GOT3 (cell line): ENCODE data around the gene ANAPC2.

Source experiments
- DNase-seq: peaks from one replicate; lab custom pipeline; 2025; ENCODE audit warnings: mixed read lengths; lab: John Stamatoyannopoulos, UW

ANAPC2 gene

DNA sequence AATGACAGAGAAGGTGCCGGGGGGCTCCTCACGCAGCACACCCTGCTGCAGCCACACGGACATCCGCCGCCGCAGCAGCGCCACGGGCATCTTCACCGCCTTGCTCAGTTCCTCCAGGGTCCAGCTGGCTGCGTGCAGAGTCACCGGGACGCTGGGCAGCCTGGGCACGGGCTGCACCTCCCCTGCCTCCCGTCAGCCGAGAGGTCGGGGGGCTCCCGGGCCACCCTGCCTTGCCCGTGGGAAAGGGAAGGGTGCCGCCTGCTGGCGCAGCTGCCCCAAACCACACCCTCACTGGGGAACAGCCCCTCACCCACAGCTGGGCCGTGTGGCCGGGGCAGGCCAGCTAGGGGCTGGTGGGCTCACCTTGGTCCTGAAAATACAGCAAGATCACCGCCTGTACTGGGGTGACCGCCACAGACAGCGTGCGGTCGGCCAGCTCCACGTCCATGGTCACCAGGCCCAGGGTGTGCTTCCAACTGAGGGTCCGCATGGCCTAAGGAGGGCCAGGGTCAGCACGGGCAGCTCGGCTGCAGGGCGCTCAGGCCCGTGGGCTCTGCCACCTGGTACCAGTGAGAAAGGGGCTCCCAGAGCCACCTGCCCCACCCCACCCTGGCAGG, 12.9 kb downstream of the ANAPC2 start:
- DNase-seq = no peak

DNA sequence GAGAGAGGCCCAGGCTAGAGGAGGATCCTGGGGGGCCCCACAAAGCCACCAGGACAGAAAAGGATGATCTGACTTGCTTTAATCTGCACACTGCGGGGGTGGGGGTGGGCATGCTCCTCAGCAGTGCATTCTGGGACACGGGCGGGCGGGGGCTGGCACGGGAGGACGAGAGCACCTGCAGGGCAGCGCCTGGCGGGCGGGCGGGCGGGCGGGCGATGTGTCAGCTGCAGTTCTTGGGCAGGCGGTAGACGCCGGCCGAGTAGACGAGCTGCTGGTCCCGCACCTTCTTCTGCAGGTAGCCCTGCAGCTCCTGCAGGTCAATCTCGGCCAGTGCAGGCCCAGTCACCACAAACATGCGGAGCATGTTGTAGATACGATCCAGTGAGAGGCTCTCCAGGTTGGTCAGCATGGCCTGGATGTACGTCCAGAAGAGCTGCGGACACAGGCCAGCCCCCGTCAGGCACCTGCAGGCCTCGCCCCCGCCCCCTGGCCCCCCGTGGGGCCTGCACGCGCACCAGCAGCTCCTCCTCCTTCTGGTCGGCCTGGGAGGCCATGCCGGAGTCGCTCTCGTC, 13.6 kb downstream of the ANAPC2 start:
- DNase-seq = no peak

GRCh38 chr9:137173796-137174664, 14.3 kb downstream of the ANAPC2 start:
- DNase-seq = no peak

GRCh38 chr9:137172901-137173795, 15.2 kb downstream of the ANAPC2 start:
- DNase-seq = no peak

GRCh38 chr9:137171149-137171900, 17.0 kb downstream of the ANAPC2 start:
- no peak for DNase-seq

GRCh38 chr9:137170486-137171148, 17.7 kb downstream of the ANAPC2 start:
- DNase-seq = no peak

DNA sequence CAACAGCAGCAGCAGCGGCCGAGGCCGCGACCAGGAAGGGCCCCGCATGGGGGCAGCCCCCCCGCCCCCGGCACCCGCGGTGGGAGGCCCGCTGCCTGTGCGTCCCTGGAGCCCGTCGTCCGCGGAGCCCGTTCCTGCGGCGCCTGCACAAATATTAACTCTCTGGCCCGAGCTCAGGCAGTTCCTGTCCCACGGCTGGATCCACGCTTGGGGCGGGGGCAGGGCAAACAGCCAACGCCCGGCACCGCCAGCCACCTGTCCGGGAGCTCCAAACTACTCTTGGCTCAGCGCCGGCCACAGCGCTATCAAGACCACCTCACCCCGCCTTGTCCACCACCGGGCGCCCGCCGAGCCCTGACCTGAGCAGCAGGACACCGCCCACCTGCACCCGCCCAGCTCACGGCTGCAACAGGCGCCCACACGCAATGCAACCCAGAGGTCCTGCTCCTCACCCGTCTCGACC, 18.4 kb downstream of the ANAPC2 start, which contains the start of gene LRRC26:
Gene LRRC26, minus strand, starts transcription at position 156 of the 463 bp plus-strand sequence. Its CDS starts 108 bp downstream, at position 48.
- no peak for DNase-seq

DNA sequence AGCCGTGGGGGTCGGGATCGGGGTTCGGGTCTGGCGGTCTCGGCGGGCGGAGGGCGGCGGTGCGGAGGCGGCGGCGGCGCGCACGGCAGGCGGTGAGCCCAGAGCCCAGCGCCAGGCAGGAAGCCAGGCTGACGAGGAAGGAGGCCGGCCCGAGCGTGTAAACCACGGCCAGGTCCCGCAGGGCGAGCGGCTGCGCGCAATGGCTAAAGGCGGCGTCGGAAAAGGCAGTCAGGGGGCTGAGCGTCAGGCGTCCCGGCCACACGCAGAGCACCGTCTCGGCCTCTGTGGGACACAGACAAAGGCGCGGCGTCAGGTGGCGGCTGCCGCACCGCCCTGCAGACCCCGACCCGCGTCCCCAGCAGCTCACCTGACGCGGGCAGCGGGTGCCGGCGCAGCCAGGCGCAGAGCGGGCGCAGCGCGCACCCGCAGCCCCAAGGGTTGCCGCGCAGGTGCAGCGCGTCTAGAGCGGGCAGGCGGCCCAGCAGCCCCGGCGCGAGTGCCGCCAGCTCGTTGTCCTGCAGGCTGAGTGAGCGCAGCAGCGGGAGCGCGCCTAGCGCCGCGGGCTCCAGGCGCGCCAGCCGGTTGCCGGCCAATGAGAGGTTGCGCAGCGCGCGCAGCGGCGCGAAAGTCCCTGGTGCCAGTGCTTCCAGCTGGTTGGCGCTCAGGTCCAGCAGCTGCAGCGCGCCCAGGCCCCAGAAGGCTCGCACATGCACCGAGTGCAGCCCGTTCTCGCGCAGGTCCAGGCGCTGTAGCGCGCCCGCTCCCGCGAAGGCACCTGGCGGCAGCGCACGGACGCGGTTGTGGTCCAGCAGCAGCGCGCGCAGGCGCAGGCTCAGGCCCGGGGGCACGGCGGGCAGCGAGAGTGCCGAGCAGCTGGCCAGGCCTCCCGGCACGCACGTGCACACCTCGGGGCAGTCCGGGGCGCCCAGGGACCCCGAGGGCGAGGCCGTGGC, 19.2 kb downstream of the ANAPC2 start:
- DNase-seq = no peak

DNA sequence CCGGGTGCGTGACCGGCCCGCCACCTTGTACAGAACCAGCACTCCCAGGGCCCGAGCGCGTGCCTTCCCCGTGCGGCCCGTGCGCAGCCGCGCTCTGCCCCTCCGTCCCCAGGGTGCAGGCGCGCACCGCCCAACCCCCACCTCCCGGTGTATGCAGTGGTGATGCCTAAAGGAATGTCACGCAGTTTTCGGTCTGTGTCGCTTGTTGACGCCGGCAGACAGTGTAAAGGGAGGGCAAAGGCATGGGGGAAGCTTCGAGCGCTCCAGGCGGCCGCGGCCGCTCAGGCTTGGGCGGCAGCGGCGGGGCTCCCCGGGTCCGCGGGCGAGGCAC, 19.8 kb downstream of the ANAPC2 start:
- no peak for DNase-seq

- no peak for DNase-seq
Observed at GRCh38 chr9:137167747-137168572, 20.4 kb downstream of the ANAPC2 start.

GRCh38 chr9:137167277-137167746, 21.0 kb downstream of the ANAPC2 start:
- no peak for DNase-seq

DNA sequence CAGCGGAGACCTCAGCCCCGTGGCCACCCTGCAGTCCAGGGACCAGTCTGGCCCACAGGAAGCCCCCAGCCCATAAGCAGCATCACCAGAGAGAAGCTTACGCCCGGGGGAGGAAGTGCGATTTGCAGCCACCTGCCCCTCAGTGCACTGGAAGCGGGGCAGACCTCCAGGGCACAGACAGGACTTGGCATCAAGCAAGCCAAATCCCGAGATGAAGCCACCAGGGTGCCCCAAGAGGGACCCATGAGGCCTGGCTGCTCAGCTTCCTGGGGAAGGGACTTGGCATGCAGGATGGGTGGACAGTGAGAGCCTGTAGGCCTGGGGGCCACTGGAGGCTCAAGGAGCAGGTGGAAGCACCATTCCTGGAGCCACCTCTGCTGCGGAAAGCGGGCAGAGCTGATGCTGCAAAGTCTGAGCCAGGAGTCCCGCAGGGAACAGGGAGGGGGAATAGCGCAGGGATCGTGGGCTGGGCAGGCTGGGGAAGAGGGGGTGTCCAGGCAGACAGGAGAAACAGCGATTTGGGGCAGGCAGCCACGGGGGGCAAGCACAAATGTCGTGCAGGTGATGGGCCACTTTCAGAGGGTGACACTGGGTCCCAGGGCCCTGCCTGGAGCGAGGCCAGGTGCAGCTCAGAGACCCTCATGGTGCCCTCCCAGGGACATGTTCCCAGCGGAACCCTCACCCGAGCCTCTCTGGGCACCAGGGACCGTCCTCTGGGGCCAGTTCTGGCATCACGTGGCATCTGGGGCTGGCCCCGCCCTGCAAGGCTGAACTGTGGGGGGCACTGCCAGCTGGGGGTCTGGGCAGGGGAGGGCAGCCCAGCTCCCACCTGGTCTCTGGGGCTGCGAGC, 21.8 kb downstream of the ANAPC2 start:
- no peak for DNase-seq

GRCh38 chr9:137165250-137165836, 23.0 kb downstream of the ANAPC2 start:
- no peak for DNase-seq

GRCh38 chr9:137164370-137165249, 23.8 kb downstream of the ANAPC2 start:
- no peak for DNase-seq

- no peak for DNase-seq
Observed at GRCh38 chr9:137163805-137164204, 24.6 kb downstream of the ANAPC2 start.

GRCh38 chr9:137163365-137163715, 25.0 kb downstream of the ANAPC2 start:
- DNase-seq = no peak
